ENCODE data around the gene MARCHF3.
"Not testable (repeated sequence)": the region's sequence is repeated elsewhere in the genome, so short reads cannot be mapped to it uniquely, and the experiment has no call there.

MARCHF3 gene

GRCh38 chr5:126926187-126926586 lies 104.2 kb downstream of the MARCHF3 start:
- TF ChIP-seq POLR2A (IDR thresholded peaks at IDR 0.05; ENCODE audit: low read depth, low read length): no peak
- FAIRE-seq (no peak), DNase-seq (ENCODE audit: insufficient read length, low spot score) (no peak)

GRCh38 chr5:126925482-126925881 lies 104.9 kb downstream of the MARCHF3 start:
- no peak for DNase-seq (ENCODE audit: insufficient read length, low spot score)
- no peak for TF ChIP-seq POLR2A (IDR thresholded peaks at IDR 0.05; ENCODE audit: low read depth, low read length)
- no peak for FAIRE-seq

- FAIRE-seq (no peak), DNase-seq (ENCODE audit: insufficient read length, low spot score) (no peak)
- TF ChIP-seq POLR2A (IDR thresholded peaks at IDR 0.05; ENCODE audit: low read depth, low read length): no peak
Measured at GRCh38 chr5:126924331-126925033, 105.9 kb downstream of the MARCHF3 start.

- DNase-seq (ENCODE audit: insufficient read length, low spot score) (no peak), FAIRE-seq (no peak)
Measured at GRCh38 chr5:126921241-126922091, 108.9 kb downstream of the MARCHF3 start.

GRCh38 chr5:126920291-126920690 lies 110.1 kb downstream of the MARCHF3 start:
- TF ChIP-seq POLR2A (IDR thresholded peaks at IDR 0.05; ENCODE audit: low read depth, low read length): no peak
- FAIRE-seq: no peak
- no peak for DNase-seq (ENCODE audit: insufficient read length, low spot score)

More at GRCh38 chr5:126921241-126922091, 108.9 kb downstream of the MARCHF3 start:
- no peak for TF ChIP-seq POLR2A (IDR thresholded peaks at IDR 0.05; ENCODE audit: low read depth, low read length)

GRCh38 chr5:126919566-126919965 lies 110.8 kb downstream of the MARCHF3 start:
- TF ChIP-seq POLR2A (IDR thresholded peaks at IDR 0.05; ENCODE audit: low read depth, low read length): no peak
- DNase-seq (ENCODE audit: insufficient read length, low spot score) (no peak), FAIRE-seq (no peak)

- no peak for DNase-seq (ENCODE audit: insufficient read length, low spot score)
- FAIRE-seq: no peak
- no peak for TF ChIP-seq POLR2A (IDR thresholded peaks at IDR 0.05; ENCODE audit: low read depth, low read length)
Measured at GRCh38 chr5:126918615-126918957, 111.8 kb downstream of the MARCHF3 start.

GRCh38 chr5:126917918-126918614 lies 112.3 kb downstream of the MARCHF3 start:
- FAIRE-seq: no peak
- DNase-seq (ENCODE audit: insufficient read length, low spot score): no peak
- TF ChIP-seq POLR2A (IDR thresholded peaks at IDR 0.05; ENCODE audit: low read depth, low read length): no peak

- FAIRE-seq (no peak), DNase-seq (ENCODE audit: insufficient read length, low spot score) (no peak)
- no peak for TF ChIP-seq POLR2A (IDR thresholded peaks at IDR 0.05; ENCODE audit: low read depth, low read length)
Measured at GRCh38 chr5:126915496-126915895, 114.9 kb downstream of the MARCHF3 start.

GRCh38 chr5:126914801-126915436 lies 115.4 kb downstream of the MARCHF3 start:
- DNase-seq (ENCODE audit: insufficient read length, low spot score) (no peak), FAIRE-seq (no peak)
- TF ChIP-seq POLR2A (IDR thresholded peaks at IDR 0.05; ENCODE audit: low read depth, low read length): no peak

GRCh38 chr5:126912616-126913200 lies 117.7 kb downstream of the MARCHF3 start:
- no peak for TF ChIP-seq POLR2A (IDR thresholded peaks at IDR 0.05; ENCODE audit: low read depth, low read length)
- FAIRE-seq (no peak), DNase-seq (ENCODE audit: insufficient read length, low spot score) (no peak)

GRCh38 chr5:126911986-126912385 lies 118.4 kb downstream of the MARCHF3 start:
- DNase-seq (ENCODE audit: insufficient read length, low spot score) (no peak), FAIRE-seq (no peak)
- no peak for TF ChIP-seq POLR2A (IDR thresholded peaks at IDR 0.05; ENCODE audit: low read depth, low read length)

- FAIRE-seq: no peak
- TF ChIP-seq POLR2A (IDR thresholded peaks at IDR 0.05; ENCODE audit: low read depth, low read length): no peak
- no peak for DNase-seq (ENCODE audit: insufficient read length, low spot score)
Measured at GRCh38 chr5:126909856-126910255, 120.5 kb downstream of the MARCHF3 start.

- FAIRE-seq; DNase-seq (ENCODE audit: insufficient read length, low spot score): not testable (repeated sequence)
Measured at GRCh38 chr5:126904407-126904806, 126.0 kb downstream of the MARCHF3 start.

Measured in H54 (cell line).